Measurements from ENCODE around the gene DNER.
"Not testable (repeated sequence)": the region's sequence is repeated elsewhere in the genome, so short reads cannot be mapped to it uniquely, and the experiment has no call there.

Gene DNER

GRCh38 chr2:229620289-229620688 is 94.1 kb downstream of the DNER start:
- DNase-seq: no peak

- no peak for DNase-seq
These were observed 97.9 kb downstream of the DNER start for GRCh38 chr2:229616433-229616832.

- not testable (repeated sequence) for DNase-seq
These were observed 100.3 kb downstream of the DNER start for GRCh38 chr2:229614021-229614420.

- no peak for DNase-seq
These were observed 101.9 kb downstream of the DNER start for GRCh38 chr2:229612384-229612971.

GRCh38 chr2:229611360-229611759 is 103.0 kb downstream of the DNER start:
- no peak for DNase-seq

GRCh38 chr2:229610872-229611271 is 103.5 kb downstream of the DNER start:
- DNase-seq: no peak

- DNase-seq: no peak
These were observed 104.0 kb downstream of the DNER start for GRCh38 chr2:229610333-229610732.

GRCh38 chr2:229601936-229602335 is 112.4 kb downstream of the DNER start:
- DNase-seq: no peak

- DNase-seq: no peak
These were observed 113.0 kb downstream of the DNER start for GRCh38 chr2:229601396-229601795.

GRCh38 chr2:229598227-229598626 is 116.1 kb downstream of the DNER start:
- DNase-seq: no peak

- DNase-seq: no peak
These were observed 117.6 kb downstream of the DNER start for GRCh38 chr2:229596796-229597195.

- no peak for DNase-seq
These were observed 122.7 kb downstream of the DNER start for GRCh38 chr2:229591611-229592010.

- peak; percentile 86 for DNase-seq
These were observed 127.3 kb downstream of the DNER start for GRCh38 chr2:229586746-229587705.

- DNase-seq: no peak
These were observed 128.3 kb downstream of the DNER start for GRCh38 chr2:229586012-229586411.

GRCh38 chr2:229582151-229582550 is 132.2 kb downstream of the DNER start:
- DNase-seq: no peak

- no peak for DNase-seq
These were observed 136.1 kb downstream of the DNER start for GRCh38 chr2:229578052-229578846.

- no peak for DNase-seq
These were observed 138.6 kb downstream of the DNER start for GRCh38 chr2:229575569-229576315.

- DNase-seq: no peak
These were observed 141.7 kb downstream of the DNER start for GRCh38 chr2:229572507-229573271.

GRCh38 chr2:229571243-229571642 is 143.1 kb downstream of the DNER start:
- no peak for DNase-seq

- no peak for DNase-seq
These were observed 148.0 kb downstream of the DNER start for GRCh38 chr2:229566370-229566769.

GRCh38 chr2:229564300-229564907 is 150.0 kb downstream of the DNER start:
- no peak for DNase-seq

Measured in right hindlimb (tissue), 1 donor.